GM12875 (cell line): ENCODE data around the gene MRPL50.
A peak's percentile ranks its signal among the peaks of the same experiment; 100 is the strongest.

Source experiments
- H3K4me3 ChIP-seq: one replicate; pipeline ENCODE4 v1.5.1; 2011; ENCODE audit warnings: low read depth, low read length, control low read depth
- TF ChIP-seq, protein P1 (sequence below): IDR thresholded peaks from 2 replicates; pipeline ENCODE4 v1.5.1; 2011; ENCODE audit warnings: low read depth, mild to moderate bottlenecking, control low read depth, inconsistent platforms, low read length, moderate library complexity, borderline replicate concordance; ENCODE audit not compliant: insufficient read depth

Gene MRPL50

DNA sequence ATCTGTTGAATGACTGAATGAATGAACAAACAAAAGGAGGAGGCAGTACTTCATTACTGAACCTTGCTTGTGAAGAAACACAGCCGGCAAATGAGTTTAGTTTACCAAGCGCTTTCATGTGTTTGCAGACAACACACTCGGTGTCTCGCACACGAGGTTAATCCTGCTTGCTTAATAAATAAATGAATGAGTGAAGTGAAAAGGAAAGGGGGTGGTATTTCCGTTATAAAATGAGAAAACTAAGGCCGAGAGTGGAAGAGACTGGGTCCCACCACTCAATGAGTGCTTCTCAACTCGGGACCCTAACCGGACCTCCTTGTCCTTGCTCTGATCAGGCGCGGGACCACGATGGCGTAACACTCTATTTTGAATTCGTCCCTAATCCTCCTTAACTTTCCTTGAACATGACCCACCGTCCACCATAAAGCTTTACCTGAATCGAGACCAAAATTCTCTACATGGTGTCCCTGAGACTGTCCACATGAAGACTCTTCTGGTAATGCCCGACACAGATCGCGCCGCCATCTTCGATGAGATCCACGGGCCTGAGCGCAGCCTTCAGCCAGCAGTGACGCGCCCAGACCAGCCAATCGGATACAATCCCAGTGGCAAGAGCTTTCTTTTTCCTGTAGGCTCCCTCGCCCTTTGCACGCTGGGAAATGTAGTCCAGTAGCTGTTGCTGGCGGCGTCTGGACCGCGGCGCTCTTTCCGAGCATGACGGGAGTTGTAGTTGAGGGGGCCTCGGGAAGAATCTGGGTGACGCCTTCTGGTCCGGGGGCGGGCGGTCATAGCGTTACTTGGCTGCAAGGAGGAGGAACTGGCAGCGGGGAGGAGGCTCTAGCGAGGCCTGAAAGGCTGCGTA is at the start of gene MRPL50, which contains the start of gene ZNF189:
TSS of gene MRPL50 (minus strand) at position 551 of the 862 bp plus-strand sequence. CDS start at position 525, 26 bp downstream.
TSS of gene ZNF189 (plus strand) at position 784 of the 862 bp plus-strand sequence. CDS start 306 bp downstream, outside the sequence.
- H3K4me3 ChIP-seq: peak within 1 kb of the TSS; percentile 57
- TF ChIP-seq, protein P1, sequence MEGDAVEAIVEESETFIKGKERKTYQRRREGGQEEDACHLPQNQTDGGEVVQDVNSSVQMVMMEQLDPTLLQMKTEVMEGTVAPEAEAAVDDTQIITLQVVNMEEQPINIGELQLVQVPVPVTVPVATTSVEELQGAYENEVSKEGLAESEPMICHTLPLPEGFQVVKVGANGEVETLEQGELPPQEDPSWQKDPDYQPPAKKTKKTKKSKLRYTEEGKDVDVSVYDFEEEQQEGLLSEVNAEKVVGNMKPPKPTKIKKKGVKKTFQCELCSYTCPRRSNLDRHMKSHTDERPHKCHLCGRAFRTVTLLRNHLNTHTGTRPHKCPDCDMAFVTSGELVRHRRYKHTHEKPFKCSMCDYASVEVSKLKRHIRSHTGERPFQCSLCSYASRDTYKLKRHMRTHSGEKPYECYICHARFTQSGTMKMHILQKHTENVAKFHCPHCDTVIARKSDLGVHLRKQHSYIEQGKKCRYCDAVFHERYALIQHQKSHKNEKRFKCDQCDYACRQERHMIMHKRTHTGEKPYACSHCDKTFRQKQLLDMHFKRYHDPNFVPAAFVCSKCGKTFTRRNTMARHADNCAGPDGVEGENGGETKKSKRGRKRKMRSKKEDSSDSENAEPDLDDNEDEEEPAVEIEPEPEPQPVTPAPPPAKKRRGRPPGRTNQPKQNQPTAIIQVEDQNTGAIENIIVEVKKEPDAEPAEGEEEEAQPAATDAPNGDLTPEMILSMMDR: no peak

DNA sequence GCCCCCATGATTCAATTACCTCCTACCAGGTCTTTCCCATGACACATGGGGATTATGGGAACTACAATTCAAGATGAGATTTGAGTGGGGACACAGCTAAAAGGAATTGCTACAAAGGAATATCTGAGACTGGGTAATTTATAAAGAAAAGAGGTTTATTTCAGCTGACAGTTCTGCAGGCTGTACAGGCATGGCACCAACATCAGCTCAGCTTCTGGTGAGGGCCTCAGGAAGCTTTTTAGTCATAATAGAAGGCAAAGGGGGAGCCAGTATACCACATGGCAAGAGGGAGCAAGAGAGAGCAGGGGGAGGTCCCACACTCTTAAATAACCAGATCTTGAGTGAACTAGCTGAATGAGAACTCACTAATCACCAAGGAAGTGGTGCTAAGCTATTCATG is 48.3 kb upstream of the MRPL50 start:
- TF ChIP-seq, protein P1: no peak
- no peak overlapping the region for H3K4me3 ChIP-seq

DNA sequence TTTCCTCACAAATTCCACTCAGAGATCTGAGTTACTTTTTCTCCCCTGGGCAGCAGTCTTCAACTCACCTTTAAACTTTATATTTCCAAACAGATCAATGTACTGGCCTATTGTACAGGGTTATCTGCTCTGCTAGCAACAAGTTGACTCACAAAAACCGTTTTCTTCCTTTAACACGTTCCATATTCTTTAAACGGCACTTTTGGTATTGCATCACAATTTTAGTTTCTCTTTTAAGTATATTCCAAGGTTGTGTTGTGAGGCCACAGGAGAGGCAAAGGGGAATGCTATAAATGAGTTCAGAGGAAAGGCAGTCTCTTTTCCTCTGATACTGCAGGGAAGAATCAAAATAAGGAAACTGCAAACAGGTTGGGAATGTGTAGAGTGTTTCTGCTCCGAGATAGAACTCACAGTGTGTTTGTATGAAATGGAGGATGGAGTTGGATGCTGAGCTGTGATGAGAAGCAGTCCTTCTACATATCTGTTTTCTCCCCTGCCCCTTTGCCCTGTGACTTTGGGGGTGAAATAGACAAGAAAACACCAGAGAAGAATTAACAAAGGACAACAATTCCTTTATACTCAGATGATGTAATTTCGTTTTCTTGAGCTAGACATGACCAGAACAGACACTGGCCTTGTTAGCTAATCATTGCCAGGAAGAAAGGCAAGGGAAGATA is 47.1 kb upstream of the MRPL50 start:
- no peak overlapping the region for H3K4me3 ChIP-seq
- TF ChIP-seq, protein P1: no peak

DNA sequence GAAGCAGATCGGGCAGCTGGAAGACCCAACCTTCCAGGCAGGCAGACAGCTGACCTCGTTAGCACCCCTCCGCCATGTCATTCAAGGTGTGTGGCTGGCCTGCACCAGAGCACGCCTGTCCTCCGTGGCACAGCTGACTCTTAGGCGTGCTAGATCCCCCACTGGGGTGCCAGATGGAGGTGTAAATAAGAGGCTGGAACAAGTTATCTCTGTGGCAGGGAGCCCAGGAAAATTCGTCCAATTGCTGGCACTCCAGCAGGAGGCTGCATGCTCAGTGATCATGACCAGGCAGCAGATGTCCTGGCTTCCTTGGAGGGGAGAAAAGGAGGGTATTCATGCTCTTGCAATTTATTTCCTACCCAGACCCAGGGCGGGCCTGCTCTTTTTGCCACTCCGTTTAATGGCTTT is 45.0 kb upstream of the MRPL50 start:
- H3K4me3 ChIP-seq: no peak overlapping the region
- TF ChIP-seq, protein P1: no peak

DNA sequence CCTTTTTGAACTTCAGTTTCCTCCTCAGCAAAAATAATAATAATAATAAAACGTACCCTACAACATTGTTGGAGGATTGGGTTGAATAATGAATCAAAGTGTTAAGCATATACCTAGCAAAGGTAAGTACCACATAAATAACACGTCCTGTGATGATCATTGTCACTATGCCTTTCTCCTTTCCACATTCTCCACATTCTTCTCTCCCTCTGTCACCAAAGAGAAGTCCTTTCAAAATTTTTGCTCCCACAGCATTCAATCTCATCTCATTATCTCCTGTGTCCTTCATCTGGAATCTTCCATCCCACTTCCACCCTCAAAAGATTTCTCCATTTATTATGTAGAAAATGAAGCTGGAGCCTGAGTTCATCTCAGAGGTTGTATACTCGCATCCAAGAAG is 44.3 kb upstream of the MRPL50 start:
- TF ChIP-seq, protein P1: no peak
- H3K4me3 ChIP-seq: no peak overlapping the region

DNA sequence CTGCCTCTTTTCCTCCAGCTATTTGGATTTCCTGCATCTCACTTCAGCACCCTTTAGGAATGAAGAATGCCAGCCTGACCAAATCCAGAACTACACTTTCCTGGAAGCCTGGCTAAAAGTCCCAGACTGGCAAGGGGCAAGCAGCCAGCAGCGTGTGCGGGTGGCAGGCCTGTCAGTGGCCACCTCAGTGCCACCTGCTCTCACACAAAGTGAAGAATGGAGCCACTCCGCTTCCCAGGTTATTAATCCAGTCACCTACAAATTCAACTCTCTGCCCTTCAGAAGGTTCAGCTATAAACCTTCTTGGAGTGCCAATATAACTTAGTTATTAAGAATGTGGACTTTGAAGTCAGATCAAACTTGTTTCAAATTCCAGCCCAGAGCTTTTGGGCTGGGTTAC is 43.9 kb upstream of the MRPL50 start:
- TF ChIP-seq, protein P1: no peak
- no peak overlapping the region for H3K4me3 ChIP-seq
